GM20000 (cell line): Measurements from ENCODE around the gene ACSS3.

Experiments used
- DNase-seq: peaks from one replicate; pipeline ENCODE4 v3.0.0; 2012; ENCODE audit warnings: low spot score
- TF ChIP-seq, protein P1 (sequence below): IDR thresholded peaks from 2 replicates; pipeline ENCODE4 v1.5.1; 2012; ENCODE audit warnings: mild to moderate bottlenecking, control low read depth; ENCODE audit errors: extremely low read depth, missing control alignments

The ACSS3 gene

DNA sequence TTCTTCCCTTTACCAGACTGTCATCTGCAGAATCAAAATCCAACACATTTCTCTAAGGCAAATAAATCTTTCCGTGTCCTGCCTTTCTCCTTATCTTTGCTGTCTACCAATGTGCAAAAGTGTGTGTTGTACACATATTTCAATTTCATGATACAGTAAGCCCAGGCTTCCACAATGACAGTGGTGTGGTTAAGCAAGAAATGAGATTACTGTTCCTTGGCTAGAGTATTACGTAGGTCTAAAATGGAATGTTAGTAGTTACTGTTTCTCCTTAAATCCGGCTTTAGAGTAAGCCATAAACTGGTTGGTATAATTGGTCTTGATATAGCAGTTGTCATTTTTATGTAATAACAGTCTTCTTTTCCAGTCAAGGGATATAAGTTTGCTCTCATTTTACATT, 82.0 kb downstream of the ACSS3 start:
- TF ChIP-seq, protein P1, sequence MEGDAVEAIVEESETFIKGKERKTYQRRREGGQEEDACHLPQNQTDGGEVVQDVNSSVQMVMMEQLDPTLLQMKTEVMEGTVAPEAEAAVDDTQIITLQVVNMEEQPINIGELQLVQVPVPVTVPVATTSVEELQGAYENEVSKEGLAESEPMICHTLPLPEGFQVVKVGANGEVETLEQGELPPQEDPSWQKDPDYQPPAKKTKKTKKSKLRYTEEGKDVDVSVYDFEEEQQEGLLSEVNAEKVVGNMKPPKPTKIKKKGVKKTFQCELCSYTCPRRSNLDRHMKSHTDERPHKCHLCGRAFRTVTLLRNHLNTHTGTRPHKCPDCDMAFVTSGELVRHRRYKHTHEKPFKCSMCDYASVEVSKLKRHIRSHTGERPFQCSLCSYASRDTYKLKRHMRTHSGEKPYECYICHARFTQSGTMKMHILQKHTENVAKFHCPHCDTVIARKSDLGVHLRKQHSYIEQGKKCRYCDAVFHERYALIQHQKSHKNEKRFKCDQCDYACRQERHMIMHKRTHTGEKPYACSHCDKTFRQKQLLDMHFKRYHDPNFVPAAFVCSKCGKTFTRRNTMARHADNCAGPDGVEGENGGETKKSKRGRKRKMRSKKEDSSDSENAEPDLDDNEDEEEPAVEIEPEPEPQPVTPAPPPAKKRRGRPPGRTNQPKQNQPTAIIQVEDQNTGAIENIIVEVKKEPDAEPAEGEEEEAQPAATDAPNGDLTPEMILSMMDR: no peak
- DNase-seq: no peak

DNA sequence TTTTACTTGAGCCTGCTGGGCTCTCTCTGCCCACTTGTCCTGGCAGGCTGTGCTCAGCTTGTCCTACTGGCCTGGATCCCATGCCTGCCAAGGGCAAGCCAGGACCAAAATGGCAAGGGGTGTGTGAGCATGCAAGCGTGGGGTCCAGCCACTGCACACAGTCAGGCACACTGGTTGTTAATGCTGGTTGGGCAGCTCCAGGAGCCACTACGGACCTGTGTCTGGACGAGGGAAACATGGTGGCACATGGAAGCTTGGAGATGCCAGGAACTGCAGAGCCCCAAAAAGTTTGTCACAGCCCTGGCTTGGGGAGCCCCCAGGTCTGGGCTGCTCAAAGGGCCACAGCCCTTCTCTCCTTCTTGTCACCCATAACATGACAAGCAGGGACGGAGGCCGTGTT, 83.8 kb downstream of the ACSS3 start:
- DNase-seq: no peak
- TF ChIP-seq, protein P1: no peak

DNA sequence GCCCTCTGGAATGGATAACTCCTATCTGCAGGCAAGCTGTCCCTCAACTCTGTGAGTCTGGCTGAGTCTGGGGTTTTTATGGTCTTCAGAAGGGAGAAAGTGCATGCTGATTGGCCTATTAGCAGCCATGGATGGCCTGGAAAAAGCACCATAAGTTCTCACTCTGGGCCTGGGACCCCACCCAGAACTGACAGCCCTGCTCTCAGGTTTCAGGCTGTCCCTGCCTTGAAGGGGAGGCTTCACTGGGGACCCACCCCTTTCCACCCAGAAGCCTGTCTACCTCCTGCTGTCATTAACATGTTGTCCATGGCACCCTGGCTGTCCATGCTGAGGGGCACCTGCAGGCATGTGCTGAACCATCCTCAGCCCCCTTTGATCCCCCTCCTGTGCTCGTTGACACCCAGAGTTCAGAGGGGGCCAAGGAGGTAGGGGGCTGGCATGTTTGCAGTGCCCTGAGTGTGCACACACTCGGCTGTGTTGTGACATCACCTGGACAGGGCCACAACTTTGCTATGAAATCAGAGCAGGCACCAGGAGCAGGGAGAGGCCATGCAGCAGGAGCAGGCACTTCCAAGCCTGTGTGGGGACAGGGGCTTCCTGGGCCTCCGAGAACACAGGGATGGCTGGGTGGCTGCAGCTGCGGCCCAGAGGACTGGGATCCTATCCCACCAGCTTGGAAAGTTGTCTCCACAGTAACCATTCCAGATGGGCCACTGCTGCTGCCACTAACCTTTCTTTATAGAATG, 84.7 kb downstream of the ACSS3 start:
- TF ChIP-seq, protein P1: no peak
- no peak for DNase-seq

DNA sequence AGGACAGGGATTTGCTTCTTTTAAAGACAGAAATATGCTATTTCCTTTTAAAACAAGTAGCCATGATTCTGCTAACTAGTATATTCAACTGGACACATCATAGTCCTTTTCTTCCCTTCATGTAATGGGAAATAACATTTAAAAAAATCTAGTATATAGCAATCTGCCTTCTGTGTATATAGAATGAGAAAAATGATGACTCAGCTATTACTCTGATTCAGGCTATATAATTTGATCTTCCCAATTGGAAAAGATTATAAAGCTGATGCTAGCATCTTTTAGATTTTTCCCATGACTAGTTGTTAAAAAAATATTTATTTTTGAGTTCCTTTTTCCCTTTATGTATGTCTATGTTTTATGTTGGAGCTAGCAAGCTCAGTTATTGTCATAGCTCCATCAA, 86.9 kb downstream of the ACSS3 start:
- DNase-seq: no peak
- TF ChIP-seq, protein P1: no peak

DNA sequence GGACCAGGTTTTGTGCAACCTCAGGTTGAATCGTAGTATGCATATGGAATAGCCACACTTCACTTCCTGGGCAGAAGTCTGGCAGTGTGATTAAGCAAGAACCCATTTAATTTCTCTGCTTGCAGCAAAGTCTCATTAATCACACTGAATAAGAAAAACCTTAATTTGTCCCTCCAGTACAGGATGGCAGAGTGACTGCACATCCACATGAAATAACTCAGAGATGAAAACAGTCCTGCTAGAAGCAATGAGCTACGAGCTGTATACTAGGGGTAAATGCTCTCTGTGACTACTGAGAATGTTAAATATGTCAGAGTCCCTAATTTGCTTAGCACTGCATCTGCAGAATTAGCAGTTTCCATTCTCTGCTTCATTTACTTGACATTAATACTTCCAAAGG, 88.9 kb downstream of the ACSS3 start:
- DNase-seq: no peak
- TF ChIP-seq, protein P1: no peak

DNA sequence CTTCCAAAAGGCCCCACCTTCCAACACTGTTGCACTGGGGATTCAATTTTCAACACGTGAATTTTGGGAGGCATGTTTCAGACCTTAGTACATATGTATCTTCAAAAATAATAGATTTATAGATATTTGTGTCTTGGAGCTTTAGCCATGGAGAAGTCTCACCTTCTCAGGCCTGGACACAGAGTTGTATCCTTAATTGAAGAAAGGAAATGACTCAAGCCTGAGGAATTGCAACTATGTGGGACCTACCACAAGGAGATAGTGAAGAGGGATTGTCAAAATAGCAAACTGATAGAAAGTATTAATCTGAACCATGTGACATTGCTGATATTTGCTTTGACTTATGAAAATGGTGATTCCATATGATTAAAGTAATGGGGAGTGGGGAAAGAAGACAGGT, 89.8 kb downstream of the ACSS3 start:
- TF ChIP-seq, protein P1: no peak
- no peak for DNase-seq

DNA sequence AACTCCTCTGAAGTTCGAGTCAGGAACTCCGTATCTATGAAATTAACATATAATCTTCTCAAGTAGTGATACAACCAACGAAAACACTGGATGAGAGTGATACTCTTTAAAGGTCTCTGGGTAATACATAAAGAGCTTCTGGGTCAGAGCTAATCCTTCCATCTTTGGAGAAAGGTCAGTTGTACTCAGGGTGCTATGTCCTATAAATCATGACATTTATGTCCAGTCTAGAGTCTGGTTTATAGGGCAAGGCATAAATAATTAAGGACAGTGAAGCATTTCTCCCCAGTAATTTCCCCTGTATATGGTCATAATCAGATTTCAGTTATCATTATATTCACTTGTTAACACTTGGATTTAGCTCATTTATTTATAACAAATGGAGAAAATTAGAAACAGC, 90.6 kb downstream of the ACSS3 start:
- DNase-seq: no peak

More for the DNA sequence above, 90.6 kb downstream of the ACSS3 start:
- TF ChIP-seq, protein P1: no peak
